ENCODE measurements around the gene ACVR2A.

DNA sequence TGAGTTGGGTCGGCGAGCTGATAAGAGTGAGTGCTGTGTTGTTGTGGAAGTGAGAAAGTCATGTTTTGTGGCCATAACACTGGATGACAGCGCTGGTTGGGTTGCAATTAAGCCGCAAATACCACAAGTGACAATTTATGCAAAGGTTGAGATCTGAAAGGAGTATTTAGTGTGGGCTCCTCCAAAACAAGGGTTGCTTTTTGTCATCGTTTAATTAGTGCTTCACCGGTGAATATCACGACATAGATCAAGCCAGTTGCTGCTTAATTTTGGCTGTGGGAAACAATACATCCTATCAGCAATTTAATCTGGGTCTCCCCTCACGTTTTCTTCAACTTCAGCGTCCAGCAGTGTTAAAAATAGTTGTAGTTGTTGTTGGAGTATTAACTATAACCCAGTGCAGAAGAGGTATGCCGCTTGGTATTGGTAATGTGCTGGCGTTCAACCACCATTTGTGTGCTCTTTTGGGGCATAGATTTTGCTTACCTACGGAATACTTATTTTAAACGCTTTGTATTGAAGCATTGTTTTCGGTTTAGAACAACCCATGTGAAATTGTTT lies 662 bp downstream of the ACVR2A start:
- TF ChIP-seq, protein P1, sequence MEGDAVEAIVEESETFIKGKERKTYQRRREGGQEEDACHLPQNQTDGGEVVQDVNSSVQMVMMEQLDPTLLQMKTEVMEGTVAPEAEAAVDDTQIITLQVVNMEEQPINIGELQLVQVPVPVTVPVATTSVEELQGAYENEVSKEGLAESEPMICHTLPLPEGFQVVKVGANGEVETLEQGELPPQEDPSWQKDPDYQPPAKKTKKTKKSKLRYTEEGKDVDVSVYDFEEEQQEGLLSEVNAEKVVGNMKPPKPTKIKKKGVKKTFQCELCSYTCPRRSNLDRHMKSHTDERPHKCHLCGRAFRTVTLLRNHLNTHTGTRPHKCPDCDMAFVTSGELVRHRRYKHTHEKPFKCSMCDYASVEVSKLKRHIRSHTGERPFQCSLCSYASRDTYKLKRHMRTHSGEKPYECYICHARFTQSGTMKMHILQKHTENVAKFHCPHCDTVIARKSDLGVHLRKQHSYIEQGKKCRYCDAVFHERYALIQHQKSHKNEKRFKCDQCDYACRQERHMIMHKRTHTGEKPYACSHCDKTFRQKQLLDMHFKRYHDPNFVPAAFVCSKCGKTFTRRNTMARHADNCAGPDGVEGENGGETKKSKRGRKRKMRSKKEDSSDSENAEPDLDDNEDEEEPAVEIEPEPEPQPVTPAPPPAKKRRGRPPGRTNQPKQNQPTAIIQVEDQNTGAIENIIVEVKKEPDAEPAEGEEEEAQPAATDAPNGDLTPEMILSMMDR (IDR thresholded peaks at IDR 0.05): no peak
- no peak for TF ChIP-seq POLR2A (IDR thresholded peaks at IDR 0.05)

Data from testis (tissue), 2 donors.